OCI-LY7 (cell line): Measurements from ENCODE around the gene NTN4. TPM values are rescaled to one million over a fixed set of nuclear protein-coding genes. Genes with fewer than 3 reads are reported as not detected.

Source experiments
- BruUV-seq: library from RNA; stranded (reverse); fragments of 400-500 nt; replicated peaks from 2 replicates; lab custom pipeline; 2021; lab: Mats Ljungman, UMichigan
- CTCF ChIA-PET: fragments of 300-600 bp; sonication (Branson Sonifier 250); formaldehyde crosslinking; loops from one replicate; lab custom pipeline; 2022; ENCODE audit warnings: antibody characterized with exemption; ENCODE audit not compliant: unreplicated experiment; lab: Charles Lee
- POLR2A ChIA-PET: fragments of 300-600 bp; sonication (Branson Sonifier 250); formaldehyde crosslinking; loops from one replicate; lab custom pipeline; 2022; ENCODE audit warnings: antibody characterized with exemption; lab: Charles Lee
- DNase-seq: peaks from one replicate; pipeline ENCODE4 v3.0.0-alpha.2; 2015; ENCODE audit warnings: low spot score
- H2AFZ ChIP-seq: fragments of 200-600 bp; sonication (generic), shearing (Covaris generic); 2 replicates; pipeline ENCODE4 v1.6.1; 2014; ENCODE audit warnings: mild to moderate bottlenecking, antibody characterized with exemption, low read length, moderate library complexity
- H3K27ac ChIP-seq: fragments of 200-600 bp; sonication (generic); 2 replicates; pipeline ENCODE4 v1.5.1; 2014; ENCODE audit warnings: mixed run types, low read depth, mild to moderate bottlenecking, moderate library complexity, low read length, inconsistent platforms; ENCODE audit not compliant: poor library complexity, severe bottlenecking
- H3K36me3 ChIP-seq: fragments of 200-600 bp; sonication (generic); 2 replicates; pipeline ENCODE4 v1.6.1; 2014; ENCODE audit warnings: mild to moderate bottlenecking, antibody characterized with exemption, low read length, moderate library complexity, mixed read lengths; ENCODE audit not compliant: insufficient read depth
- H3K4me1 ChIP-seq: fragments of 200-600 bp; sonication (generic); 2 replicates; pipeline ENCODE4 v1.5.1; 2014; ENCODE audit warnings: mild to moderate bottlenecking, low read length; ENCODE audit not compliant: insufficient read depth, poor library complexity, severe bottlenecking
- H3K4me2 ChIP-seq: fragments of 200-600 bp; sonication (generic); 2 replicates; pipeline ENCODE4 v1.6.1; 2014; ENCODE audit warnings: mild to moderate bottlenecking, low read length
- H3K4me3 ChIP-seq: fragments of 200-600 bp; sonication (generic); 2 replicates; pipeline ENCODE4 v1.5.1; 2014; ENCODE audit warnings: mild to moderate bottlenecking, low read depth, low read length; ENCODE audit not compliant: poor library complexity, severe bottlenecking
- H3K79me2 ChIP-seq: fragments of 200-600 bp; sonication (generic); 2 replicates; pipeline ENCODE4 v1.6.1; 2016; ENCODE audit warnings: low read depth, mild to moderate bottlenecking, low read length, moderate library complexity, mixed read lengths; ENCODE audit not compliant: insufficient read depth
- H3K9me2 ChIP-seq: fragments of 200-600 bp; sonication (generic); 2 replicates; pipeline ENCODE4 v1.6.1; 2016; ENCODE audit warnings: mild to moderate bottlenecking, low read length, mixed read lengths; ENCODE audit not compliant: insufficient read depth
- H3K9me3 ChIP-seq: fragments of 200-600 bp; sonication (generic); 2 replicates; pipeline ENCODE4 v1.6.1; 2014; ENCODE audit warnings: mild to moderate bottlenecking, mixed run types, low read length, mixed read lengths
- H4K20me1 ChIP-seq: fragments of 200-600 bp; sonication (generic); 2 replicates; pipeline ENCODE4 v1.6.1; 2014; ENCODE audit warnings: mild to moderate bottlenecking, antibody characterized with exemption, low read length, moderate library complexity, mixed read lengths; ENCODE audit not compliant: insufficient read depth
- EZH2phosphoT487 ChIP-seq: fragments of 200-600 bp; sonication (generic); IDR thresholded peaks from 2 replicates; pipeline ENCODE4 v1.6.1; 2018; ENCODE audit warnings: low read depth, borderline replicate concordance, mild to moderate bottlenecking, mixed run types, antibody characterized with exemption, low read length, moderate library complexity, mixed read lengths
- intact Hi-C: fragments of 100-400 bp; cut with micrococcal nuclease; formaldehyde crosslinking; loops from one replicate; pipeline ENCODE4 v1.10.0; 2022; ENCODE audit not compliant: unreplicated experiment
- total RNA-seq, 2 experiments: library from RNA; depleted of rRNA in 1 of 2; stranded (reverse); fragments of >200 nt in 1 of 2; shearing (Covaris generic) in 1 of 2; gene quantifications; 2 replicates each; pipeline ENCODE4 v1.2.3, GENCODE V29; 2014 to 2022
- TF ChIP-seq, protein P1 (sequence below): fragments of 200-600 bp; sonication (generic); conservative IDR thresholded peaks from 2 replicates; pipeline ENCODE4 v1.5.1; 2014; ENCODE audit warnings: mild to moderate bottlenecking, antibody characterized with exemption, low read length, moderate library complexity, mixed read lengths

The NTN4 gene
- total RNA-seq, 2 experiments from 2014 or later, result not detected

GRCh38 chr12:95674631-95675030, 115.9 kb downstream of the NTN4 start:
- Histone ChIP-seq H3K9me3 (no peaks in the 10 kb centered on the region), H3K4me2 (no peak overlapping the region), H3K4me3 (no peak overlapping the region), H3K36me3 (no peaks in the 10 kb centered on the region), H3K4me1 (no peaks in the 10 kb centered on the region), H2AFZ (no peak overlapping the region), H3K79me2 (no peaks in the 10 kb centered on the region), H4K20me1 (no peaks in the 10 kb centered on the region), H3K27ac (no peak overlapping the region), H3K9me2 (no peaks in the 10 kb centered on the region)
- TF ChIP-seq, protein P1, sequence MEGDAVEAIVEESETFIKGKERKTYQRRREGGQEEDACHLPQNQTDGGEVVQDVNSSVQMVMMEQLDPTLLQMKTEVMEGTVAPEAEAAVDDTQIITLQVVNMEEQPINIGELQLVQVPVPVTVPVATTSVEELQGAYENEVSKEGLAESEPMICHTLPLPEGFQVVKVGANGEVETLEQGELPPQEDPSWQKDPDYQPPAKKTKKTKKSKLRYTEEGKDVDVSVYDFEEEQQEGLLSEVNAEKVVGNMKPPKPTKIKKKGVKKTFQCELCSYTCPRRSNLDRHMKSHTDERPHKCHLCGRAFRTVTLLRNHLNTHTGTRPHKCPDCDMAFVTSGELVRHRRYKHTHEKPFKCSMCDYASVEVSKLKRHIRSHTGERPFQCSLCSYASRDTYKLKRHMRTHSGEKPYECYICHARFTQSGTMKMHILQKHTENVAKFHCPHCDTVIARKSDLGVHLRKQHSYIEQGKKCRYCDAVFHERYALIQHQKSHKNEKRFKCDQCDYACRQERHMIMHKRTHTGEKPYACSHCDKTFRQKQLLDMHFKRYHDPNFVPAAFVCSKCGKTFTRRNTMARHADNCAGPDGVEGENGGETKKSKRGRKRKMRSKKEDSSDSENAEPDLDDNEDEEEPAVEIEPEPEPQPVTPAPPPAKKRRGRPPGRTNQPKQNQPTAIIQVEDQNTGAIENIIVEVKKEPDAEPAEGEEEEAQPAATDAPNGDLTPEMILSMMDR, result no peak
- TF ChIP-seq EZH2phosphoT487, result no peak
- intact Hi-C loops, result no loop called here
- DNase-seq, result no peak
- no TSS peak for BruUV-seq
- ChIA-PET CTCF (no interaction called here), POLR2A (interaction anchor here (0.6 to 0.7 kb wide), 2 partner anchors 19 to 781 kb away, joined by 3 read pairs; no protein-coding TSS in a partner anchor)

DNA sequence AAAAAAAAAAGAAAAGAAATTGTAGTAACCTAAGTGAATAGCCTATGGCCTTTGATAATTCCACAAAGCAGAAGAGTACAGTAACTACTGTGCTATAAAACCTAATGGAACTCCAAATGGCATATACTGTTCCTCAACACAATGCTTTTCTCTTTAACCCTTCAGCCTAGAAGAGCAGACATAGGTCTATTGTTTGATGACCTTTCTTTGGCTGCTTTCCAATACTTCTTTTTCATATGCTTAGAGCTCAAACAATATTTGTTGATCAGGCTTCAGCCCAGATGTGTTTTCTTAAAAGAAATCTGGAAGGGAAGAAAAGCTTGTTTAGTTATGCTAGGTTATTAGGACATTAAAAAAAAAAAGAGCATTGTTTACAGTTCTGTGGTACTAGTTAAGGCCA, 116.4 kb downstream of the NTN4 start:
- CTCF ChIA-PET, result no interaction called here
- DNase-seq, result no peak

DNA sequence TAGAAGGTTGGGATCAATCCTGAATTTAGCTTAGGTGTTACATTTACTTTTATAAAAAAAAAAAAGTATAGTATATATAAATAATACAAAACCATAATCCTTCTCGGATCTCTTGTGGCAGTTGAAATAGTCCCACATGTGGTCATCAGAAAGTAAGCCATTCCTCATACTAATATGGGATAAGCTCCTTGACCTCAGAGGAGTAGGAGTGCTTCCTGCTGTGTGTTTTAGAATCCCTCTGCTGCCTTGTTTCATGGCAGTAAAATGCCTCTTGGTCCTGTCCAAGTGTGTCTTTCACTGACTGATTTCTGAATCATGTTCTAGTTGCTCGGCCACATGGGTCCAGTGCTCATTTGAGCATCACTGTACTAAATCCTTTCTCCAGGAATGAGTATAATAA, 117.0 kb downstream of the NTN4 start:
- BruUV-seq, result no TSS peak
- POLR2A ChIA-PET, result no interaction called here
- Histone ChIP-seq H4K20me1 (no peaks in the 10 kb centered on the region), H3K36me3 (no peaks in the 10 kb centered on the region), H3K4me3 (no peak overlapping the region), H3K9me3 (no peaks in the 10 kb centered on the region), H3K79me2 (no peaks in the 10 kb centered on the region), H3K27ac (no peak overlapping the region), H3K9me2 (no peaks in the 10 kb centered on the region), H3K4me1 (no peaks in the 10 kb centered on the region), H2AFZ (no peak overlapping the region), H3K4me2 (no peak overlapping the region)
- TF ChIP-seq, protein P1, result no peak
- no peak for TF ChIP-seq EZH2phosphoT487
- DNase-seq, result no peak
- CTCF ChIA-PET, result no interaction called here
- intact Hi-C loops, result no loop called here

More for the DNA sequence above, 116.4 kb downstream of the NTN4 start:
- H3K4me3 ChIP-seq, result no peak overlapping the region
- TF ChIP-seq EZH2phosphoT487, result no peak
- TF ChIP-seq, protein P1, result no peak
- no TSS peak for BruUV-seq
- intact Hi-C loops, result no loop called here
- H3K4me1 ChIP-seq, result no peaks in the 10 kb centered on the region
- H3K4me2 ChIP-seq, result no peak overlapping the region
- no peaks in the 10 kb centered on the region for H3K36me3 ChIP-seq
- no peaks in the 10 kb centered on the region for H4K20me1 ChIP-seq
- no peaks in the 10 kb centered on the region for H3K79me2 ChIP-seq
- H3K9me3 ChIP-seq, result no peaks in the 10 kb centered on the region
- no peak overlapping the region for H2AFZ ChIP-seq
- no peaks in the 10 kb centered on the region for H3K9me2 ChIP-seq
- POLR2A ChIA-PET, result interaction anchor here (0.6 to 0.7 kb wide), 2 partner anchors 18 to 781 kb away, joined by 3 read pairs; no protein-coding TSS in a partner anchor
- no peak overlapping the region for H3K27ac ChIP-seq
